ENCODE measurements around the gene CYTH1. TPM values are rescaled to one million over a fixed set of nuclear protein-coding genes. Genes with fewer than 3 reads are reported as not detected.

CYTH1 gene
- polyA plus RNA-seq, 1 of the 3 experiments (the other 2 are of a cell fraction): 23.8 TPM

- Histone ChIP-seq H2AFZ (ENCODE audit: low read depth) (no peak overlapping the region), H3K4me2 (no peak overlapping the region)
Measured at GRCh38 chr17:78658281-78658785, 123.7 kb downstream of the CYTH1 start.

GRCh38 chr17:78655251-78655940, 126.7 kb downstream of the CYTH1 start:
- no peaks in the 10 kb centered on the region for H3K9me3 ChIP-seq
- no peaks in the 10 kb centered on the region for H3K4me1 ChIP-seq (ENCODE audit: control insufficient read depth in 1 of 2, insufficient read depth in 2 of 2, low read depth in 1 of 2, low read length in 1 of 2)
- H3F3A ChIP-seq (replicated peaks; ENCODE audit: insufficient read depth): peaks cover 8% of the 10 kb centered on the region
- H3K9me2 ChIP-seq: no peaks in the 10 kb centered on the region
- no peaks in the 10 kb centered on the region for H3K27me3 ChIP-seq (ENCODE audit: insufficient read depth)
- ChIA-PET POLR2A (no interaction called here), CTCF (no interaction called here)
- H2AFZ ChIP-seq (ENCODE audit: low read depth): no peak overlapping the region
- DNase-seq: no peak
- no peaks in the 10 kb centered on the region for H4K20me1 ChIP-seq (ENCODE audit: insufficient read depth)
- H3K4me2 ChIP-seq: no peak overlapping the region
- no peak overlapping the region for H3K9ac ChIP-seq
- H3K36me3 ChIP-seq (replicated peaks in 1 of 2; ENCODE audit: control insufficient read depth in 1 of 2, insufficient read depth in 2 of 2, low read length in 1 of 2): no peaks in the 10 kb centered on the region
- WGBS (ENCODE audit: low lambda C conversion rate): 85% methylated on average over 8 of the region's 9 CpGs
- no peaks in the 10 kb centered on the region for H3K79me2 ChIP-seq (ENCODE audit: insufficient read depth)
- no peak overlapping the region for H3K4me3 ChIP-seq (ENCODE audit: low read depth in 2 of 2, low read length in 1 of 2)
- no peak overlapping the region for H3K27ac ChIP-seq (ENCODE audit: low read depth in 2 of 2, low read length in 1 of 2)
- TF ChIP-seq FOXM1 (IDR thresholded peaks at IDR 0.05; ENCODE audit: low read depth) (no peak), NFIC (IDR thresholded peaks at IDR 0.05; ENCODE audit: borderline replicate concordance) (no peak), GATA2 (CRISPR knock-in tag; IDR thresholded peaks at IDR 0.05) (no peak), RAD21 (IDR thresholded peaks at IDR 0.05; ENCODE audit: low read length) (no peak), SMC3 (IDR thresholded peaks at IDR 0.05; ENCODE audit: low read depth, low read length) (no peak), USF1 (IDR thresholded peaks at IDR 0.05; ENCODE audit: borderline replicate concordance, low read depth) (no peak), MAX (IDR thresholded peaks at IDR 0.05; ENCODE audit: low read depth) (no peak), EP300 (IDR thresholded peaks at IDR 0.05; ENCODE audit: borderline replicate concordance in 1 of 2, low read depth in 1 of 2, low read length in 1 of 2) (no peak), TAF1 (IDR thresholded peaks at IDR 0.05; ENCODE audit: borderline replicate concordance, low read depth, low read length) (no peak), FOXJ3 (CRISPR knock-in tag; IDR thresholded peaks at IDR 0.05) (no peak)

More at GRCh38 chr17:78658281-78658785, 123.7 kb downstream of the CYTH1 start:
- Histone ChIP-seq H3F3A (replicated peaks; ENCODE audit: insufficient read depth) (peaks cover 3% of the 10 kb centered on the region), H3K27ac (ENCODE audit: low read depth in 2 of 2, low read length in 1 of 2) (no peak overlapping the region), H4K20me1 (ENCODE audit: insufficient read depth) (no peaks in the 10 kb centered on the region), H3K9me3 (no peaks in the 10 kb centered on the region), H3K27me3 (ENCODE audit: insufficient read depth) (no peaks in the 10 kb centered on the region), H3K9me2 (no peaks in the 10 kb centered on the region), H3K79me2 (ENCODE audit: insufficient read depth) (no peaks in the 10 kb centered on the region), H3K9ac (no peak overlapping the region), H3K4me1 (ENCODE audit: control insufficient read depth in 1 of 2, insufficient read depth in 2 of 2, low read depth in 1 of 2, low read length in 1 of 2) (no peaks in the 10 kb centered on the region; a peak in 1 of 4 replicates), H3K4me3 (ENCODE audit: low read depth in 2 of 2, low read length in 1 of 2) (no peak overlapping the region), H3K36me3 (replicated peaks in 1 of 2; ENCODE audit: control insufficient read depth in 1 of 2, insufficient read depth in 2 of 2, low read length in 1 of 2) (no peaks in the 10 kb centered on the region)
- TF ChIP-seq GATA2 (CRISPR knock-in tag; IDR thresholded peaks at IDR 0.05) (no peak), RXRA (IDR thresholded peaks at IDR 0.05; ENCODE audit: borderline replicate concordance, low read depth) (no peak), USF1 (IDR thresholded peaks at IDR 0.05; ENCODE audit: borderline replicate concordance, low read depth) (no peak), MXI1 (IDR thresholded peaks at IDR 0.05; ENCODE audit: low read depth, low read length) (no peak), USF2 (IDR thresholded peaks at IDR 0.05; ENCODE audit: borderline replicate concordance, low read depth, low read length) (no peak), CTCF (IDR thresholded peaks at IDR 0.05) (no peak), SIN3A (IDR thresholded peaks at IDR 0.05; ENCODE audit: borderline replicate concordance, low read depth, low read length) (no peak), NFIC (IDR thresholded peaks at IDR 0.05; ENCODE audit: borderline replicate concordance) (no peak)
- DNase-seq: no peak
- 86% methylated on average over 17 of the region's 18 CpGs for WGBS (ENCODE audit: low lambda C conversion rate)
- ChIA-PET CTCF (interaction anchor here (0.9 to 1.5 kb wide), 4 partner anchors 8 to 21 kb away, joined by 3 to 4 read pairs (median 3); no protein-coding TSS in a partner anchor), POLR2A (no interaction called here)
